NCI-H187 (cell line): Measurements from ENCODE around the gene LNX1.
A peak's percentile ranks its signal among the peaks of the same experiment; 100 is the strongest.

Source experiments
- DNase-seq, 2 experiments: peaks; one replicate each; lab custom pipeline; 2025; lab: John Stamatoyannopoulos, UW

Gene LNX1

DNA sequence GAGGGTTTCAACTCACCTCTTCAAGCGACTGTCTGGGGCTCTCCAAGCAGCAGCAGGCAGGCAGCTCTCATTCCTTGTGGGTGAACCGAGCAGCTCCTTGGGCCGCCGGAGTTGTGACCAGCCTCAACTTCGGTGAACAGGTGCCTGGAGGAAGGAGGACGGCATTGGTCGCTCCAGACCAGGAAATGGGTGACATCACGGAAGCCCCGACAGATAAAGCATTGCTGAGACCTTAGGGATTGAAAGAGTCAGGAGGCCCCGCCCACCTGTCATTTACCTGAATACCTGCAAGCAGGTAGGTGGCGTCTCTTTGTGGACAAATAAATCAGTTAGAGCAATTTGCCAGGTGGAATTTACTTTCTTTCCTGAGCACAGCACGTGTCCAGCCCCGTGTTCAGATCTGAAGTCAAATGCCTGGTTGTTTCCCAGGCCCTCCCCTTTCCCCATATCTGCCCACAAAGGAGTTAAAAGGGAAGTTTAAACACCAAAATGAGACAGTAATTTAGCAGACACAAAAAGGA is at the start of gene LNX1:
LNX1 (minus strand) TSS at position 115 of the 521 bp plus-strand sequence. CDS start 17,484 bp downstream, outside the sequence.
- DNase-seq, result no peak

DNA sequence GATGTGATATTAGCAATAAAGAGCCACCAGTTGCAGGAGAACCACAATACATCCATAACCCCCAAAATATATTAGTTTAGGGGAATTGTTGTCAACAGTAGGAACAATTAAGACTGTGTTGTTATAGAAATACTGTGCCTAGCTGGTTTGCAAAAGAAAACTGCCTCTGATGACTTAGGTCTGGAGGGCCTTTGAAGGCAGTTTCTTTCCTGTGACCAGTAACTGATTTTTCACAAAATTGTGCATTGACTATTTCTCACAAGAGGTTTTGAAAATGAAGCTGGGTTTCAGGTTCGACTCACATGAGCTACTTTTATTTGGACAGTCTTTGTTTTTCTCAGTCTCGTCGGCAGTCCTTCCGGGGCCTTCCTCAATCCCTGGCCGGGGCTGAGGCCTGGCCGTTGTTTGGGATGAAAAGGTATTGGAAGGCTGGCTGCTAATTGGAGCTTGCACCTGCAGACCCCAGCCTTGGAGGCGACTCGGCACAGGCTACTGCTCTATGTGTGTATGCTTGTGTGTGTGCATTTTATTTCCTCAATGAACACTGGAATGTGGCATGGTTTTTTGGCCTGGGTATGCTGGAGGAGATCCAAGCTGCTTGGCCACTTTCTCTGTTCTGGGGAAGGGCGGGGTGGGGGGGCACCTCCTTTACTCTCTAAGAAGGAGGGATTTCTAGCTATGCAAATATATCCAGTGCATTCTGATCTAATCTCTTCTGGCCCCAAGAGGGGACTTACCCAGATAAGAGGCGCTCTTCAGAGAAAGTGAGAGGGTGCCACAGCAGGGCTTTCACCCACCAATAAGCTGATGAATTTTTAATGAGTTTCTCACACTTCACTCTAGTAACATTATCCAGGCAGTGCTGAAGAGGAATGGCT is 49.5 kb upstream of the LNX1 start:
- peak; percentile 43 to 67 for DNase-seq

DNA sequence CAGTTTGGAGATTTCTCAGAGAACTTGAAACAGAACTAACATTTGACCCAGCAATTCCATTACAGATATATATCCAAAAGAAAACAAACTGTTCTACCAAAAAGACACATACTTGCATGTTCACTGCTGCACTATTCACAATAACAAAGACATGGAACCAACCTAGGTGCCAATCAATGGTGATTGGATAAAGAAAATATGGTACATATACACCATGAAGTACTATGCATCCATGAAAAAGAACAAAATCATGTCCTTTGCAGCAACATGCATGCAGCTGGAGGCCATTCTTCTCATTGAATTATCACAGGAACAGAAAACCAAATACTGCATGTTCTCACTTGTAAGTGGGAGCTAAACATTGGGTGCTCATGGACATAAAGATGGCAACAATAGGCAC is 47.6 kb upstream of the LNX1 start:
- no peak for DNase-seq

DNA sequence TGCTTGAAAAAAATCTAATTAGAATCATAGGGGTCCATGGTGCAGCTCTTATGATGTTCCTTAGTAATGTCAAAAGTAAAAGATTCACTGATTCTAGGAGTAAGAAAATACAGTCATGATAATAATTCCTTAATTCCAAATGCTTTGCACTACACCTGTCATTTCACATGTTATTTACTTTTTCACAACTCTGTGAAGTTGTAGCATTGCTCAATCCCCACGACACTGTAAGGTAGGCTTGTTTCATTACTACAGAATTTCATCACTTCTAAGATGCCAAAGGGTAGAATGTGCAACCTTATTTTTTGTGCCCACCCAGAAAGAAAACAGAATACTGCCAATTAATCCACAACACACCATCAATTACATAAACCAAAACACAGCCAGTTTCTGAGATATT is 46.1 kb upstream of the LNX1 start:
- DNase-seq, result no peak

DNA sequence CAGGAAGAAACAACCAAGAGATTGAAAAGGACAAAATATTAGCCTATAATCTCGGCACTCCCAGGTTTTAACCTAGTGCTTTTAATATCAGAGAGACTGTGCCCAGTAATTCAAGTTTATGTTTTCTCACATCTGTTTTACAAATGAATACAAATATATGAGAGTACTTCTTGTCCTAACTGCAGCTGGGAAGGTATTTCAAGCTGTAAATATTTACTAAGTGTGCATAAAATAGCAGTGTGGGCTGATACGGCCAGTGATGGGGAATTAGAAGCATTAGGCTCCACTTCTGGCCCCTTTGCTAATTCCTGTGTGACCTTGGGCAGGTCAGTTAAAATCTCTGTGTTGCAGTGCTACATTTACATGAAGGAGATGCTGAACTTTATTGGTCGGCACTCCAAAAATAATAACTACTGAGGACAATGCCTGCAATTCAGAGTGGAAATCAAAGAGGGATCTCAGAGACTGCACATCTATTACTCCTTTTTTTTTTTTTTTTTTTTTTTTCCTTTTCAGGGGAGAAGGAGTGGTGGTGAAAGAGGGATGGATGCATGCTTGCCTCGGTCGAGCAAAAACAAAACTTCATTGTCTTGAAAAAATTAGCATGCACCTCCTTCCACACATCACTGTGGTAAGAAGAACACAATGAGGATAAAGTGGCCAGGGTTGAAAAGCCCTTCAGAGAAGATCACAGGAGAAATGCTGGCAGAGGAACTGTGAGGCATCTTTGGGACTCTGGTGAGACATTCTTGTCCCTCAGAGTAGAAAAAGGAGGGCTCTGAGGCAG is 44.6 kb upstream of the LNX1 start:
- DNase-seq, result no peak

DNA sequence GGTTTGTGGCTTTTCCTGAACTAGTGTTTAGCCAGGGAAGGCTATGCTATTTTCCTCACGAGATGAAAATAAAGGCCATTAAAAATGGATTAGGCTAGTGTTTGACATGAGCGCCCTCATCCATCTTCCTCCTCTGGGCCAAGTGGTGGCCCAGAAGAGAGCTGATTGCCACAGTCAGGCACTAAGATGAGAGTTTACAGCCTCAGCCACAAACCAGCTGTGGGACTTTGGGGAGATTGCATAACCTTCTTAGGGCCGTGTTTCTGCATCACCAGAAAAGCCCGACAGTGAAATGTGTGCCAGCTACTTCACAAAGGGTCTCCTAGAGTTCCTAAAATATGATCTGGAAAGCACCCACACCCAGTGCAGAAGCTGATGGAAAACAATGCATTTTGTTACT is 42.3 kb upstream of the LNX1 start:
- no peak for DNase-seq

DNA sequence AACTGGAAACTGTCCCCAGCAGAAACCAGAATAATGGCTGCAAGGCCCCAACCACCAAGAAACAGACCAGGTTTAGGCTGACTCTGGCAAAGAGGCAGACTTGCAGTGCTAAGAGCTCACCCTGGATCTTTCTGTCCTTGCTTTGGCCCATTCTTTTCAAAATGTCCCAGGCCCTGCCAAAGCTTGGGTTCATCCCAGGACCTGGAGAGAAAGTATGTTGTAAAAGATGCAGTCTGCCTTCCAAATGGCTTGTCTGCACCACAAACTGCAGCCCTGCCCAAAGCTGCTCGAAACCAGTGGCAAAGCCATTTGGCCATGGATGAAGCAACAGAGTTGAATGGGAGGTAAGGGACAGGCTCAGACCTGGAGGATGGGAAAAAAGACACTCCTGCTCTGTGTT is 38.0 kb upstream of the LNX1 start:
- DNase-seq, result no peak

DNA sequence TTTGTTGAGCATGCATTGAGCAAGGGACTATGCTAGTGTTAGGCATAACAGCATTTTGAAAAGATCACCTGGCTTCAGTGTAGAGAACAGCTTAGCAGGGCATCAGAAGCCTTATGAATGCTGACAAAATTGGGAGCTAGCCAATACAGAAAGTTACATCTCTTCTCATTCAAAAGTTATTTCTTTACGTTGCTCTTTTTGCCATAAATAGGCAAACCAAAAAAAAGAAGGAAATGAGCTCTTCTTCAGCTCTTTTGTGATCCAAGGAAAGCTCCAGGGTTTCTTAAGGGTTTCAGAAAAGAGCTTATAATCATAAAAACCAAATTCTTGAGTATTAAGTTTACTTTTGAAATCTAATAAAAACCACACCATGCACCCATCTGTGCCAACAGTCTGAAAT is 35.2 kb upstream of the LNX1 start:
- no peak for DNase-seq

DNA sequence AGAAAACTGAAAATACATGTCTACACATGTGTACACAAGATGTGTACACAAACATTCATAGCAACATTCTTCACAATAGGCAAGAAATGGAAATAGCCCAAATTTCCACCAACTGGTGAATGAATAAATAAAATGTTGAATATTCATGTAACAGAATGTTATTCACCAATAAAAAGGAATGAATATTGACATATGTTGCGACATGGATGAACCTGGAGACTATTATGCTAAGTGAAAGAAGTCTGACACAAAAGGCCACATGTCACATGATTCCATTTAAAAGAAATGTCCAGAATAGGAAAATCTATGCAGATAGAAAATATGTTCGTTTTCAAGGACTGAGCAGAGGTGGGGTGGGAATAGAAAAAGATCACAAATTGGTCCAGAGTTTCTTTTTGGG is 34.6 kb upstream of the LNX1 start:
- no peak for DNase-seq

DNA sequence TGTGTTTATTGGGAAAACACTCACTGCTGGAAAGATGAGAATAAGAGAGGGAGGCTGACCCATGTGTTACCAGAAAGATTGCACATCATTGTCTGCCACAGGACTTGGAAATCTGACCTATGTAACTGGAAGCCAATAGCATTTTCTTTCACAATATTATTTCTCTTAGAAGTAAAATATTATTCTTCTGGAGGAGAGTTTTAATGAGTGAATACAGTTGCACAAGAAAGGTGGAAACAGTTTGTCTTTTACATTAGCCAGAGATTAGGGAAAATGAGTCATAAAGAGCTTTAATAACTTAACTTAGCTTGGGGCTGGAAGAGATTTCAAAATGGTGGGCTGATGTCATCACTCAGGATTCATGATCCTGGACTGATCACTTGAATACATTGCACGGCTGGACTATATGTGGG is 31.5 kb upstream of the LNX1 start:
- DNase-seq, result no peak

DNA sequence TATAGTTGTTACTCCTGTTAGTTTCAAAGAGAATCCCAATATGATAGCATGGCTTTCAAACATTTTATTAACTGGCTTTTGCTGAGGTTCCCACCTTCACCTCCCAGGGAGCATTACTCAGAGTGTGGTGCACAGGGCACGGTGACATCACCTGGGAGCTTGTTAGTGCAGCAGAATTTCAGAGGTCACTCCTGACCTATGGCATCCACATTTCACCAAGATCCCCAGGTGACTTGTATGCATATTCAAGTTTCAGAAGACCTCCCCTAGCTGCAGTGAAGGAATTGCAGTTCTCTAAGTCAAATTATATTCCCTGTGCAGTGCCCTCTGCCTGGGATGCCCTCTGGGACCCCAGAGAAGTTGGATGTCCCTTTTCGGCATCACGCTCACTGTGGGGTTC is 29.7 kb upstream of the LNX1 start:
- no peak for DNase-seq

DNA sequence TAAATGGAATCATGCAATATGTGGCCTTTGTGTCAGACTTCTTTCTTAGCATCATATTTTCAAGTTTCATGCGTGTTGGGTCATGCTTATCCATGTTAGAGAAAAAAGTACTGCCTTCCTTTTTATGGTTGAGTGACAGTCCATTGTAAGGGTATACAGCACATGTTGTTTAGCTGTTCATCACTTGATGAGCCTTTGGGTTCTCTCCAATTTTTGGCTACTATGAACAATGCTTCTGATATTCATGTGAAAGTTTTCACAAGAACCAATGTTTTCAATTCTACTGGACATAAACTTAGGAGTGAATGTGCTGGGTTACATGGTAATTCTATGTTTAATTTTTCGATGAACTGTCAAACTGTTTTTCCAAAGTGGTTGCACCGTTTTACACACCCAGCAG is 28.1 kb upstream of the LNX1 start:
- no peak for DNase-seq

DNA sequence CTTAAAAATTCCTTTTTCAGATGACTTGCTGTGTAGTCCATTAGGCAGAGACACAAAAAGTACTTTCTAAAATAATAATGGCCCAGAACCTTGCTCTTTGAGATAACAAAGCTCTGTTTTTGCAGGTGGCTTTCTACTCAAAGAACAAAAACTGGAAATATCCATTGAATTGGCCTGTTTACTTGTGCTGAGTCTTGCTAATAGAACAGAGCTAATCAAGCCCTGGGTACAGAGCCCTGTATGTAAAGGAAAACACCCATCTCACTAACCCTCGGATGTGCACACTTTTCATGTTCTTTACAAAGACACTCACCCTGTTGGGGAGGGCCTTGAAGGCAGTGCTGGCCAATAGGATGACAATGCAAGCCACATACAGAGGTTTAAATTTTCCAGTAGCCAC is 27.0 kb upstream of the LNX1 start:
- DNase-seq, result no peak

DNA sequence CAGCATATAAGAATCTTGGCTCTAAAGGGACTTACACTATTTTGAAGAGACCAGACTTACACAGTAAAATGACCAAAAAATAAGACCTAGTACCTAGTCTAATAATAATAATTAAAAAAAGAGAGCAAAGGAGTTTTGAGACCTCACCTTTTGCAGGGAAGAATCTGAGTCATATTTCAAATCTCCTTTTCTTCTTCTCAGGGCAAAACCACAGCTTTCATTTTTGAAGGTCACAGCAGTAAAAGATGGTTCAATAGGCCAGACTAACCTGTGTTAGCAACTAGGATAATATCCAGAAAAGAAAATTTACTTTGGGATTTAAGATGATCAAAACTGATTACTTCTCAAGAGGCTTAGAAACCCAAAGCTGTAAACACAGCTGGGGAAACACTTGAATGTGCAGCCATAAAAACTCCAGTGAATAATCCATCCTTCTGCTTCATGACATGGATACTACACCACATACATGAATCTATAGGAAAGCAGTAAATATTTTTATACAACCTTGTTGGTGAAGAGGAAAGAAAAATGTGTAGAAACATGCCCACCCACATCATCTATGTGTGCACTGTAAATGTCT is 25.9 kb upstream of the LNX1 start:
- DNase-seq, result no peak

DNA sequence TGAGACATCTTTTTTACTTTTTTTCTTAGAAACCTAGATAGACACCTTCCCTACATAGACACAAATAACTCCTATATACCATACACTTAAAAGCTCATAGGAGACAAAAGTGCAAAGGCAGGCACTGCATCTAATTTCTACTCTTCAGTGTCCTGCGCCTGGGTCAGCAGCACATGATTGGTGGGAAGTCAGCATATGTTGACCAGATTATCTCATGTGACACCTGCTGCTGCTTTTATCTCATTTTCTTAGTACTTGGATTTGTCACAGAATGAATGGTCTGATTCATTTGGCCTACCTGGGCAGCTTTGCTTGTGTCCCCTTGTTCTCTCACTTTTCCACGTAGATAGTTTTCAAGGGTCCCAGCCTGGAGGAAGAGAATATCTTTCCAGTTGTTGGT is 24.9 kb upstream of the LNX1 start:
- DNase-seq, result no peak

DNA sequence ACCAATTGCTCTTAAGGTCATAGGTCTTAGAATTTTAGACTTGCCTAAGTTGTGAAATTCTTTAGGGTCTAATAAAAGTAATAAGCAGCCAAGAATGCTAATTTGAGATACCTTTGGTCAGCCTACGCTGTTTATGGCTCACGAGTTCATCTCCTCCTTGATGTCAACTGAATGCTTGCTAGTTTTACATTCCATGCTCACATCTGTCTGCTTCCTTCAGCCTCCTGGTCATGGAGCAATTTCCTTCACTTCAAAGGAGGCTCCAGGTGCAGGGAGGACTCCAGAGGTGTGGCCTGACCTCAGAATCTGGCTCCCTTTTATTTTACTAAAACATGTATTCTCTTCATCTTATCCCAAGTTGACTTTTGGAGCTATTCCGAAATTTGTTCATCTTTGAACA is 23.3 kb upstream of the LNX1 start:
- DNase-seq, result no peak

DNA sequence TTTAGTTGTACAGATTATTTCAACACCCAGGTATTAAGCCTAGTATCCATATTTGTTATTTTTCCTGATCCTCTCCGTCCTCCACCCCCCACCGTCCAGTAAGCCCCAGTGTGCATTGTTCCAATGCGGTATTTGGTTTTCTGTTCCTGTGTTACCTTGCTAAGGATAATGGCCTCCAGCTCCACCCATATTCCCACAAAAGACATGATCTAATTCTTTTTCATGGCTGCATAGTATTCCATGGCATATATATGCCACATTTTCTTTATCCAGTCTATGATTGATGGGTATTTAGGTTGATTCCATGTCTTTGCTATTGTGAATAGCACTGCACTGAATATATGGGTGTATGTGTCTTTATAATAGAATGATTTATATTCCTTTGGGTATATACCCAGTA is 22.1 kb upstream of the LNX1 start:
- DNase-seq, result no peak

DNA sequence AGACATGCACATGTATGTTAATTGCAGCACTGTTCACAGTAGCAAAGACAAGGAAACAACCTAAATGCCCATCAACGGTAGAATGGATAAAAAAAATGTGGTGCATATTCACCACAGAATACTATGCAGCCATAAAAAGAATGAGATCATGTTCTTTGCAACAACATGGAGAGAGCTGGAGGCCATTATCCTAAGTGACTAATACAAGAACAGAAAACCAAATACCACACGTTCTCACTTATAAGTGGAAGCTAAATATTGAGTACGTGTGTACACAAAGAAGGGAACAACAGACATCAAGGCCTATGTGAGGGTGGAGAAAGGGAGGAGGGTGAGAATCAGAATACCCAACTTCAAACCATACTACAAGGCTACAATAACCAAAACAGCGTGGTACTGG is 17.4 kb upstream of the LNX1 start:
- no peak for DNase-seq

DNA sequence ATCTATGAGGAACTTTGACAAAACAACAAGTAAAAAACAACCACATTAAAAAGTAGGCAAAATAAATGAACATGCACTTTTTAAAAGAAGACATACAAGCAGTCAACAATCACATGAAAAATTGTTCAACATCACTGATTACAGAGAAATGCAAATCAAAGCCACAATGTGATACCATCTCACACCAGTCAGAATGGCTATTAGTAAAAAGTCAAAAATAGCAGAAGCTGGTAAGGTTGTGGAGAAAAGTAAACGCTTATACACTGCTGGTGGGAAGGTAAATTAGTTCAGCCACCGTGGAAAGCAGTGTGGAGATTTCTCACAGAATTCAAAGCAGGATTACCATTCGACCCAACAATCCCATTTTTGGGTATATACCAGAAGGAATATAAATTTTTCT is 17.0 kb upstream of the LNX1 start:
- no peak for DNase-seq

DNA sequence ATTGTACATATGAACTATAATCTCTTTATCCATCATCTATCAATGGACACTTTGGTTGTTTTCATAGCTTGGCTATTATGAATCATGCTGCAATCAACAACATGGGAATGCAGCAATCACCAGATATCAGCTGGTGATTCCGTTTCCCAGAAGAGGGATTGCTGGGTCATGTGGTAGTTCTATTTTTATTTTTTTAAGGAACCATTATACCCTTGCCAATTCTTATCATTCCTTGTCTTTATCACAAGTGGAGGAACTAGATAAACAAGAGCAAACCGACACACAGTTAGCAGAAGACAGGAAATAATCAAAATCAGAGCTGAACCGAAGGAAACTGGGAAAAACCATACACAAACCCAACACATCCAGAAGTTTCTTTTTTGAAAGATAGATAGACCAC is 14.5 kb upstream of the LNX1 start:
- no peak for DNase-seq

DNA sequence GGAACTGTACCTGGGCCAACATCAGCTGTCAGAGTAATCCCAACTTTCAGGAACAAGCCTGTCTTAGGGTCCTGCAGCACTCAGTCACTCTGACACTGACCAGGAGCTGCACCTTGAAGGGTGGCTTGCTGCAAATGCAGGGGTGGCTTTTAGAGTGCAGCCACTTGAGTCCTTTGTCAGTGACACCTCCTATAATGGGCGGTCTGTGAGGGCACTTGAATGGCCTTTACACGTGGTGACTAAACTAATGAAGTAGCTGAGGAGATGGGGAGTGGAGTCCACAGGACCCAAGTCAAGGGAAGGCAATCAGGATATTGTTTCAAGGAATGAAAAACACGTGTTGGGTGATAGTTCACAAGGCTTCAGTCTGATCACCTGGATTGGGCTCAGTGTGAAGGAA is 11.1 kb upstream of the LNX1 start:
- DNase-seq, result no peak

DNA sequence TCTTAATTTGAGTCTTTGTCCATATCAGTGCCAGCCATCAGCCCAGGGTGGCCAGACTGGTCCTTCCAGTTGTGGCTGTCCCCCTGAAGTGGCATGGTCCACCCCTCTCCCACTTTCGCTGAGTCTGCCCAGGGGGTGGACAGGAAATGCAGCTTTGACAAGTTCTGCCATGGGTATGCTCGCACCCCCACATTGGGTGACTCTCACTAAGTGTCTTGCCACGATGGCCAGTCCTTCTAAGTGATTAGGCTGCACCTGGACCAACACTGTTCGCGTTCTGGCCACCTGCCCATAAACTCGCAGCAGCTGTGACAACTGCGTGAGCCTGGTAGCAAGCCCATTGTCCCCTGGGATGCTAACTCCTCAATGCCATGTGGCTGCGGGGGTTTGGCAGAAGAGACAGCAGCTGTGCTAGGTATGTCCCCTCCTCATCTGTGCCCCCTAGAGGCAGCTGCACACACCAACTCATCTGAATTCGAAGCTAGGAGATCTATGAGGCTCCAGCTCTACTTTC is 10.0 kb upstream of the LNX1 start:
- DNase-seq, result peak; percentile 37 to 42

DNA sequence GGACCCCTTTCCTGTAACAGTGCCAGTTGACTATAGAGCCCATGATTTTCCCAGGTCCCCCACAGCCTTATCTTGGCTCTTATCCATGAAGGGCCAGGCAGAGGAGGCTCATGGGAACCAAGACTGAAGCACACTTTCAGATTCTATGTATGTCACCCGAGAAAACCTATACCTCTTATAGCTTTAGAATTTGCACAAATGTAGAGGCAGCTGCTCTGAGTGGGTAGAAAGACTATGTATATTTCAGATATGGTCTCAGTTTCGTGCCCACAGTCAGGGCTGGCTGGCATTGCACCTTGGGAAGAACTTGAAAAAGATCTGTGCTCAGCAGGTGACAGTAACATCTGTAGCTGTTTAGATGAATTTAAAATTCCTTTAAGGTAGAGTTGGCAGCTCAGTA is 8.3 kb upstream of the LNX1 start:
- DNase-seq, result no peak
